GM12801 (cell line): ENCODE data around the gene STK17A.

Experiments used
- CTCF ChIP-seq: IDR thresholded peaks from one replicate; pipeline ENCODE4 v1.5.1; 2011; ENCODE audit warnings: control low read depth; ENCODE audit not compliant: insufficient read length; ENCODE audit errors: extremely low read depth

STK17A gene

GRCh38 chr7:43656997-43657396 is 74.1 kb downstream of the STK17A start:
- no peak for TF ChIP-seq CTCF

- TF ChIP-seq CTCF: no peak
Observed at GRCh38 chr7:43658718-43659548, 76.0 kb downstream of the STK17A start.

- no peak for TF ChIP-seq CTCF
Observed at GRCh38 chr7:43659549-43659896, 76.6 kb downstream of the STK17A start.

GRCh38 chr7:43660141-43660540 is 77.2 kb downstream of the STK17A start:
- no peak for TF ChIP-seq CTCF

- no peak for TF ChIP-seq CTCF
Observed at GRCh38 chr7:43664681-43665080, 81.8 kb downstream of the STK17A start.

- TF ChIP-seq CTCF: no peak
Observed at GRCh38 chr7:43666938-43667337, 84.0 kb downstream of the STK17A start.

GRCh38 chr7:43668035-43668434 is 85.1 kb downstream of the STK17A start:
- no peak for TF ChIP-seq CTCF
